Keratinocyte (primary cell): ENCODE results near the gene PDCD6IP.

ENCODE experiments used
- EZH2 ChIP-seq: IDR thresholded peaks from one replicate; pipeline ENCODE4 v1.6.1; 2012; ENCODE audit warnings: inconsistent platforms, mild to moderate bottlenecking, low read length, moderate library complexity
- TF ChIP-seq, protein P1 (sequence below), 3 experiments: IDR thresholded peaks in 1 of 3; conservative IDR thresholded peaks in 1 of 3; optimal IDR thresholded peaks in 1 of 3; 2 replicates in 2 of 3; 3 replicates in 1 of 3; pipeline versions ENCODE3 to v1.5.1; 2011; ENCODE audit warnings: low read length in 3 of 3, mild to moderate bottlenecking in 3 of 3, moderate library complexity in 2 of 3, control low read depth in 1 of 3, inconsistent platforms in 1 of 3; ENCODE audit not compliant: insufficient read depth in 2 of 3; ENCODE audit errors: extremely low read depth in 1 of 3

DNA sequence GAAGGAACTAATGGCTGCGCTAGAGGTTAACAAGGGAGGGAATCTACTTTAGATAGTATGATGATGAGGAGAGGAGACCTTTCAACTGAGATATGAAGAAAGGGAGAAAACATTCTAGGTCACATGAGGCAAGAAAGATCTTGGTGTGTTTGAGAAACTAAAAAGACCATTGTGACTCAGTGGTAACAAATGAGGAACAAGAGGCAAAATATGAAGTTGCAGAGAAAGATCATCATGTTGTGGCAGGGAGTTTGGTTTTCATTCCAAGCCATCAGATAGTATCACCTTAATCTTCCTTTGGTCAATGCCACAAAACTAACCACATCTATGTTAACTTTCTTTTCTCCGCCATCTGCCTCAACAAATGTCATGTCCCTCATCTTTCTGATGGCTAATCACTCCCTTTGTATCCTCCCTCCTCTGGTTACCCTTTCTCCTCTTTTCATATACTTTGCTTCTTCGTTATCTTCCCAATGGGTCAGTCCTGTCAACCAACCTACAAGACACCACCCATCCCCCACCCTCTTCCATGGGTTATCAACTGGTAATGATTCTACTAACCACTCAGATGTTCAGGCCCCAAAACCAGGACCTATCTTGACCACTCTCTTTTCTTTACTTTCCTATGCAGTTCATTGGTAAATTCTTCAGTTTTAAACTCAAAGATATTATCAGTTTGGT, 2.4 kb upstream of the PDCD6IP start:
- TF ChIP-seq, protein P1, sequence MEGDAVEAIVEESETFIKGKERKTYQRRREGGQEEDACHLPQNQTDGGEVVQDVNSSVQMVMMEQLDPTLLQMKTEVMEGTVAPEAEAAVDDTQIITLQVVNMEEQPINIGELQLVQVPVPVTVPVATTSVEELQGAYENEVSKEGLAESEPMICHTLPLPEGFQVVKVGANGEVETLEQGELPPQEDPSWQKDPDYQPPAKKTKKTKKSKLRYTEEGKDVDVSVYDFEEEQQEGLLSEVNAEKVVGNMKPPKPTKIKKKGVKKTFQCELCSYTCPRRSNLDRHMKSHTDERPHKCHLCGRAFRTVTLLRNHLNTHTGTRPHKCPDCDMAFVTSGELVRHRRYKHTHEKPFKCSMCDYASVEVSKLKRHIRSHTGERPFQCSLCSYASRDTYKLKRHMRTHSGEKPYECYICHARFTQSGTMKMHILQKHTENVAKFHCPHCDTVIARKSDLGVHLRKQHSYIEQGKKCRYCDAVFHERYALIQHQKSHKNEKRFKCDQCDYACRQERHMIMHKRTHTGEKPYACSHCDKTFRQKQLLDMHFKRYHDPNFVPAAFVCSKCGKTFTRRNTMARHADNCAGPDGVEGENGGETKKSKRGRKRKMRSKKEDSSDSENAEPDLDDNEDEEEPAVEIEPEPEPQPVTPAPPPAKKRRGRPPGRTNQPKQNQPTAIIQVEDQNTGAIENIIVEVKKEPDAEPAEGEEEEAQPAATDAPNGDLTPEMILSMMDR (optimal IDR thresholded peaks at IDR 0.05 in 1 of 3, IDR thresholded peaks at IDR 0.05 in 1 of 3, conservative IDR thresholded peaks at IDR 0.05 in 1 of 3; ENCODE audit: extremely low read depth in 1 of 3, insufficient read depth in 2 of 3, low read length in 3 of 3), result no peak
- TF ChIP-seq EZH2, result no peak
